ENCODE results near the gene ASAP3. TPM values are rescaled to one million over a fixed set of nuclear protein-coding genes. Genes with fewer than 3 reads are reported as not detected.

Gene ASAP3
- total RNA-seq, 1 experiment from 2014 or later: 71.2 TPM

DNA sequence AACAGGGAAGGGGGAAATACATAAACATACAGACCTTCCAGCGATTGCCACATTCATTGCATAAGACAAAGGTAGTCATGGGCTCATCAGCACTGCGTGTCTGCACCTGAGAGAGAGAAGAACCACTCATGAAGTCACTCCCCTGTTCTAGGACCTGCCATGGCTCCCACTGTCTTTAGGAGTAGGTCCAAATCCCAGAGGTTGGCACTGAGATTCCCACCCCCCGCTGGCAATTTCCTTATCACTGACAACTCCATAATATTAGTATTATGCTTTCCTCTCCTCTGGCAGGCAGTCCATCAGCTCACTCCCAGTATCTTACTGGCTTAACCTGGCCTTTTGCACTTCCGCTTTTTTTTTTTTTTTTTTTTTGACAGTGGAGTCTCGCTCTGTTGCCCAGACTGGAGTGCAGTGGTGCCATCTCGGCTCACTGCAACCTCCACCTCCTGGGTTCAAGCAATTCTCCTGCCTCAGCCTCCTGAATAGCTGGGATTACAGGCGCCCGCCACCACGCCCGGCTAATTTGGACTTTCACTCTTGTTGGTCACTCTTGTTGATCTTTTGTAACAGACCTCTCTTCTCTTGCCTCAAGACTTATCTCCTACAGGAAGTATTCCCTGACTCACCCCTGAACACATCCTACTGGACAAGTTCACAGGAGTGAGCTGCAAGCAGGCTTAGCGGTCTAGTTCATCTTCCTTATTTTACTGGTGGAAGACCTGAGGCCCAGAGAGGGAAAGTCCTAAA is 99.5 kb downstream of the ASAP3 start (continued):
- TF ChIP-seq ZNF423 (CRISPR knock-in tag; IDR thresholded peaks at IDR 0.05): no peak
- TF ChIP-seq SP1 (CRISPR knock-in tag; conservative IDR thresholded peaks at IDR 0.05): no peak
- TF ChIP-seq MYBL2 (CRISPR knock-in tag; IDR thresholded peaks at IDR 0.05): no peak
- TF ChIP-seq, protein P1, sequence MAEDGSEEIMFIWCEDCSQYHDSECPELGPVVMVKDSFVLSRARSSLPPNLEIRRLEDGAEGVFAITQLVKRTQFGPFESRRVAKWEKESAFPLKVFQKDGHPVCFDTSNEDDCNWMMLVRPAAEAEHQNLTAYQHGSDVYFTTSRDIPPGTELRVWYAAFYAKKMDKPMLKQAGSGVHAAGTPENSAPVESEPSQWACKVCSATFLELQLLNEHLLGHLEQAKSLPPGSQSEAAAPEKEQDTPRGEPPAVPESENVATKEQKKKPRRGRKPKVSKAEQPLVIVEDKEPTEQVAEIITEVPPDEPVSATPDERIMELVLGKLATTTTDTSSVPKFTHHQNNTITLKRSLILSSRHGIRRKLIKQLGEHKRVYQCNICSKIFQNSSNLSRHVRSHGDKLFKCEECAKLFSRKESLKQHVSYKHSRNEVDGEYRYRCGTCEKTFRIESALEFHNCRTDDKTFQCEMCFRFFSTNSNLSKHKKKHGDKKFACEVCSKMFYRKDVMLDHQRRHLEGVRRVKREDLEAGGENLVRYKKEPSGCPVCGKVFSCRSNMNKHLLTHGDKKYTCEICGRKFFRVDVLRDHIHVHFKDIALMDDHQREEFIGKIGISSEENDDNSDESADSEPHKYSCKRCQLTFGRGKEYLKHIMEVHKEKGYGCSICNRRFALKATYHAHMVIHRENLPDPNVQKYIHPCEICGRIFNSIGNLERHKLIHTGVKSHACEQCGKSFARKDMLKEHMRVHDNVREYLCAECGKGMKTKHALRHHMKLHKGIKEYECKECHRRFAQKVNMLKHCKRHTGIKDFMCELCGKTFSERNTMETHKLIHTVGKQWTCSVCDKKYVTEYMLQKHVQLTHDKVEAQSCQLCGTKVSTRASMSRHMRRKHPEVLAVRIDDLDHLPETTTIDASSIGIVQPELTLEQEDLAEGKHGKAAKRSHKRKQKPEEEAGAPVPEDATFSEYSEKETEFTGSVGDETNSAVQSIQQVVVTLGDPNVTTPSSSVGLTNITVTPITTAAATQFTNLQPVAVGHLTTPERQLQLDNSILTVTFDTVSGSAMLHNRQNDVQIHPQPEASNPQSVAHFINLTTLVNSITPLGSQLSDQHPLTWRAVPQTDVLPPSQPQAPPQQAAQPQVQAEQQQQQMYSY (CRISPR knock-in tag; IDR thresholded peaks at IDR 0.05): no peak

DNA sequence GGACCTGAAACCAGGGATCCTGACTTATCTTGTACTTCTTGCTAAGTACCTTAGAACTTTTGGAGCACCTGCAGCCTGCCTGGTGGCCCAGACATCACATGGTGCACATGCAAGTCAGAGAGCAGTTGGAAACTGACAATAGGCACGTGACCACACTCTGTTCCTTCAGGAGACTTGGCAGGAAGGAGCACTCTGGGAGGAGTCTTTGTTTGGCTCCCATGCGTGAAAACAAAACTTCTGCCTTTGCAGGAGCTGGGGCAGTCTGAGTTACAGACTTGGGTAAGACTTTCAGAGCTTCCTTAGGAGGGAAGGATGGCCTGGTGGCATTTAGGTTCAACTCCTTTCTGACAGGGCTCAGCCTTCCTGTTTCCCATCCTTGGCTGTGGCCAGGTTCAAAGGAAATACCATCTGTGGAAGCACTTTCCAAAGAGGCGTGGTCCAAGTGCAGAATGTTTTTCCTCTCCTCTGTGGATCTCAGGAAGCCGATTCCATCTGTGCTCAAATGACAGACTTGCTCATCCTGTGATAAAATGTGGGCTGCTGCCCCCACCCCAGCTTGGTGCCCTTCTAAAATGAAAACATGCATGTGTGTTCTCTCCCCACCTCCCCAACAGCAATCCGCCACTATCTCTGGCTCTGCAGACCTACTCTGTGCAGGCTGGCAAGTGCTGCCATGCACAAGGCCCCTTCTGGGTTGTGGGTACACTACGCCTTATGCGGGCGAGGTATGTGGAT is 100.2 kb downstream of the ASAP3 start:
- no peak for DNase-seq (ENCODE audit: low spot score)
- H3K4me1 Mint-ChIP-seq: no peaks in the 10 kb centered on the region
- H3K4me3 Mint-ChIP-seq: no peak overlapping the region
- H3K27ac Mint-ChIP-seq: no peak overlapping the region
- no peak for ATAC-seq
- no peaks in the 10 kb centered on the region for H3K36me3 Mint-ChIP-seq
- ChIA-PET CTCF (no interaction called here), POLR2A (interaction anchor here (0.6 kb wide), 2 partner anchors 46 to 191 kb away, joined by 4 read pairs; no protein-coding TSS in a partner anchor)
- no peaks in the 10 kb centered on the region; the same call in 1 of the 2 replicates for H3K27me3 Mint-ChIP-seq (ENCODE audit: low read depth)
- no peaks in the 10 kb centered on the region for H3K9me3 Mint-ChIP-seq
- TF ChIP-seq, protein P2, sequence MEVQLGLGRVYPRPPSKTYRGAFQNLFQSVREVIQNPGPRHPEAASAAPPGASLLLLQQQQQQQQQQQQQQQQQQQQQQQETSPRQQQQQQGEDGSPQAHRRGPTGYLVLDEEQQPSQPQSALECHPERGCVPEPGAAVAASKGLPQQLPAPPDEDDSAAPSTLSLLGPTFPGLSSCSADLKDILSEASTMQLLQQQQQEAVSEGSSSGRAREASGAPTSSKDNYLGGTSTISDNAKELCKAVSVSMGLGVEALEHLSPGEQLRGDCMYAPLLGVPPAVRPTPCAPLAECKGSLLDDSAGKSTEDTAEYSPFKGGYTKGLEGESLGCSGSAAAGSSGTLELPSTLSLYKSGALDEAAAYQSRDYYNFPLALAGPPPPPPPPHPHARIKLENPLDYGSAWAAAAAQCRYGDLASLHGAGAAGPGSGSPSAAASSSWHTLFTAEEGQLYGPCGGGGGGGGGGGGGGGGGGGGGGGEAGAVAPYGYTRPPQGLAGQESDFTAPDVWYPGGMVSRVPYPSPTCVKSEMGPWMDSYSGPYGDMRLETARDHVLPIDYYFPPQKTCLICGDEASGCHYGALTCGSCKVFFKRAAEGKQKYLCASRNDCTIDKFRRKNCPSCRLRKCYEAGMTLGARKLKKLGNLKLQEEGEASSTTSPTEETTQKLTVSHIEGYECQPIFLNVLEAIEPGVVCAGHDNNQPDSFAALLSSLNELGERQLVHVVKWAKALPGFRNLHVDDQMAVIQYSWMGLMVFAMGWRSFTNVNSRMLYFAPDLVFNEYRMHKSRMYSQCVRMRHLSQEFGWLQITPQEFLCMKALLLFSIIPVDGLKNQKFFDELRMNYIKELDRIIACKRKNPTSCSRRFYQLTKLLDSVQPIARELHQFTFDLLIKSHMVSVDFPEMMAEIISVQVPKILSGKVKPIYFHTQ (CRISPR knock-in tag; IDR thresholded peaks at IDR 0.05): no peak
- TF ChIP-seq NR2C2 (CRISPR knock-in tag; IDR thresholded peaks at IDR 0.05) (no peak), FOXJ3 (CRISPR knock-in tag; IDR thresholded peaks at IDR 0.05; ENCODE audit: borderline replicate concordance) (no peak), TP53 (CRISPR knock-in tag; IDR thresholded peaks at IDR 0.05) (no peak), ZNF219 (CRISPR knock-in tag; IDR thresholded peaks at IDR 0.05; ENCODE audit: borderline replicate concordance) (no peak), JAZF1 (CRISPR knock-in tag; IDR thresholded peaks at IDR 0.05) (no peak), NR1H2 (CRISPR knock-in tag; IDR thresholded peaks at IDR 0.05) (no peak), NR3C1 (CRISPR knock-in tag; conservative IDR thresholded peaks at IDR 0.05; ENCODE audit: low read depth) (no peak), CREB1 (CRISPR knock-in tag; IDR thresholded peaks at IDR 0.05) (no peak), MXD4 (CRISPR knock-in tag; IDR thresholded peaks at IDR 0.05; ENCODE audit: borderline replicate concordance) (no peak), CBFB (CRISPR knock-in tag; IDR thresholded peaks at IDR 0.05; ENCODE audit: low read depth) (no peak), ZNF671 (CRISPR knock-in tag; IDR thresholded peaks at IDR 0.05) (no peak), MYBL2 (CRISPR knock-in tag; IDR thresholded peaks at IDR 0.05) (no peak), RORB (CRISPR knock-in tag; IDR thresholded peaks at IDR 0.05) (no peak)
- TF ChIP-seq, protein P3, sequence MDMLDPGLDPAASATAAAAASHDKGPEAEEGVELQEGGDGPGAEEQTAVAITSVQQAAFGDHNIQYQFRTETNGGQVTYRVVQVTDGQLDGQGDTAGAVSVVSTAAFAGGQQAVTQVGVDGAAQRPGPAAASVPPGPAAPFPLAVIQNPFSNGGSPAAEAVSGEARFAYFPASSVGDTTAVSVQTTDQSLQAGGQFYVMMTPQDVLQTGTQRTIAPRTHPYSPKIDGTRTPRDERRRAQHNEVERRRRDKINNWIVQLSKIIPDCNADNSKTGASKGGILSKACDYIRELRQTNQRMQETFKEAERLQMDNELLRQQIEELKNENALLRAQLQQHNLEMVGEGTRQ (CRISPR knock-in tag; IDR thresholded peaks at IDR 0.05): no peak
- TF ChIP-seq, protein P4, sequence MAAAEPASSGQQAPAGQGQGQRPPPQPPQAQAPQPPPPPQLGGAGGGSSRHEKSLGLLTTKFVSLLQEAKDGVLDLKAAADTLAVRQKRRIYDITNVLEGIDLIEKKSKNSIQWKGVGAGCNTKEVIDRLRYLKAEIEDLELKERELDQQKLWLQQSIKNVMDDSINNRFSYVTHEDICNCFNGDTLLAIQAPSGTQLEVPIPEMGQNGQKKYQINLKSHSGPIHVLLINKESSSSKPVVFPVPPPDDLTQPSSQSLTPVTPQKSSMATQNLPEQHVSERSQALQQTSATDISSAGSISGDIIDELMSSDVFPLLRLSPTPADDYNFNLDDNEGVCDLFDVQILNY (CRISPR knock-in tag; IDR thresholded peaks at IDR 0.05): no peak
- TF ChIP-seq, protein P1 (CRISPR knock-in tag; IDR thresholded peaks at IDR 0.05): no peak
- TF ChIP-seq, protein P5, sequence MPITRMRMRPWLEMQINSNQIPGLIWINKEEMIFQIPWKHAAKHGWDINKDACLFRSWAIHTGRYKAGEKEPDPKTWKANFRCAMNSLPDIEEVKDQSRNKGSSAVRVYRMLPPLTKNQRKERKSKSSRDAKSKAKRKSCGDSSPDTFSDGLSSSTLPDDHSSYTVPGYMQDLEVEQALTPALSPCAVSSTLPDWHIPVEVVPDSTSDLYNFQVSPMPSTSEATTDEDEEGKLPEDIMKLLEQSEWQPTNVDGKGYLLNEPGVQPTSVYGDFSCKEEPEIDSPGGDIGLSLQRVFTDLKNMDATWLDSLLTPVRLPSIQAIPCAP (CRISPR knock-in tag; IDR thresholded peaks at IDR 0.05): no peak

Measured in WTC11 (cell line).